Measurements from ENCODE around the gene CELSR1. TPM values are rescaled to one million over a fixed set of nuclear protein-coding genes. Genes with fewer than 3 reads are reported as not detected.

Gene CELSR1
- total RNA-seq, 1 experiment from 2014 or later, result 19.6 TPM

GRCh38 chr22:46578824-46579561 is 41.6 kb upstream of the CELSR1 start (continued):
- no peak for TF ChIP-seq JUND (IDR thresholded peaks at IDR 0.05)
- no peak for TF ChIP-seq FOSL1 (IDR thresholded peaks at IDR 0.05; ENCODE audit: low read depth)
- TF ChIP-seq CBX3 (IDR thresholded peaks at IDR 0.05; ENCODE audit: low read depth), result no peak
- no peak for TF ChIP-seq SRF (IDR thresholded peaks at IDR 0.05; ENCODE audit: low read depth)
- TF ChIP-seq CTCF (IDR thresholded peaks at IDR 0.05 in 2 of 3, conservative IDR thresholded peaks at IDR 0.05 in 1 of 3; ENCODE audit: borderline replicate concordance in 1 of 3, insufficient read depth in 1 of 3, low read depth in 2 of 3, low read length in 2 of 3), result no peak

DNA sequence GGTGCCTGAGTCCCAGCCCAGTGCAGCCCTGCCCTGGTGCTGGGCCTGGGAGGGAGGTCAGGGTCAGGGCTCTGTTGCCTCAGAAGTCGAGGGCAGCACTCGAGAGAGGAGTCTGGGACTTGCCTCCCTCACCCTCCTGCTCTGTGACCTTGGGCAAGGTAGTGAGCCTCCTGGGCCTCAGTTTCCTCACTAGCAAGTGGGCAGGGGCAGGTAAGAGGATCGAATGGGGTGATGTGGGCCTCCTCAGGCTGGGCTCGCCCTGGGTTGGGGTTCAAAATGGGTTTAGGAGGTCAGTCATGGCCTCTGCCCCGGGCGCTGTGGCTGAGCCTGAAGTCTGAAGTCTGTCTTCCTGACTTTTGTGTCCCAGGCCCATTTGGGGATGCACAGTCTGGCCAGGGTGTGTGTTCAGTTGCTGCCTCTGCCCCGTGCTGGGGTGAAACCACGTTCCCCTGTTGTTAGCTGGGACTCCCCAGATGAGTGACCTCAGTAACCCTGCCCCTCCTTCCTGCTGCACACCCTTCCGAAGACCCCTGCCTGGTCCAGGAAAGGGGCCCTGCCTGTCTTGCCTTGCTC is 40.9 kb upstream of the CELSR1 start:
- Histone ChIP-seq H3K4me2 (ENCODE audit: low read length) (peak overlapping the region; percentile 100), H3K9me2 (ENCODE audit: insufficient read depth) (no peaks in the 10 kb centered on the region), H3K9ac (ENCODE audit: low read length) (peak overlapping the region; percentile 73), H3K36me3 (ENCODE audit: control insufficient read depth in 1 of 2, insufficient read depth in 2 of 2, low read length in 2 of 2) (no peaks in the 10 kb centered on the region), H3K9me3 (ENCODE audit: control insufficient read depth in 1 of 2, insufficient read depth in 1 of 2, low read depth in 1 of 2, low read length in 2 of 2) (no peaks in the 10 kb centered on the region), H4K20me1 (ENCODE audit: insufficient read depth) (no peaks in the 10 kb centered on the region), H3K79me2 (ENCODE audit: insufficient read depth, low read length) (peaks cover 24% of the 10 kb centered on the region), H3K27ac (ENCODE audit: low read depth, low read length) (peak overlapping the region; percentile 68; the same call in 1 of the 2 replicates), H3K4me3 (replicated peaks in 1 of 2; ENCODE audit: low read depth in 1 of 2, low read length in 2 of 2) (peak overlapping the region; percentile 79 to 82), H3K27me3 (ENCODE audit: insufficient read depth, low read length) (no peaks in the 10 kb centered on the region), H3K4me1 (ENCODE audit: control insufficient read depth in 1 of 2, insufficient read depth in 2 of 2, low read length in 2 of 2) (peaks cover 37 to 54% of the 10 kb centered on the region in 2 experiments), H2AFZ (ENCODE audit: low read depth, low read length, poor library complexity, severe bottlenecking) (no peak overlapping the region)
- no peak for TF ChIP-seq POLR2AphosphoS5 (IDR thresholded peaks at IDR 0.05; ENCODE audit: low read depth, low read length)
- TF ChIP-seq EZH2 (IDR thresholded peaks at IDR 0.05), result no peak
- TF ChIP-seq EZH2phosphoT487 (IDR thresholded peaks at IDR 0.05; ENCODE audit: borderline replicate concordance), result no peak
- no peak for TF ChIP-seq SP1 (IDR thresholded peaks at IDR 0.05; ENCODE audit: low read depth)
- no peak for TF ChIP-seq TCF7L2 (IDR thresholded peaks at IDR 0.05; ENCODE audit: borderline replicate concordance, extremely low read depth, insufficient read depth, insufficient read length)
- no peak for TF ChIP-seq JUND (IDR thresholded peaks at IDR 0.05)
- no peak for TF ChIP-seq EGR1 (IDR thresholded peaks at IDR 0.05; ENCODE audit: low read depth)
- CTCF ChIA-PET, result interaction anchor here (1.5 kb wide), 1 partner anchor 15 kb away, joined by 5 read pairs; no protein-coding TSS in a partner anchor
- DNase-seq (ENCODE audit: low read depth, low spot score) (no peak), ATAC-seq (no peak)
- intact Hi-C loops (cut with micrococcal nuclease), result no loop called here
- POLR2A ChIA-PET, result no interaction called here
- no TSS peak for BruUV-seq (replicated peaks)
- RAD21 ChIA-PET (ENCODE audit: low non-redundant PET in 1 of 2, low total read pairs in 2 of 2, uncharacterized antibody in 2 of 2, unreplicated experiment in 2 of 2), result no interaction called here
